RWPE2 (cell line): ENCODE measurements around the gene RASSF8.

Experiments
- ATAC-seq: fragments of 200-7000 bp; cut with Tn5 transposase; 3 replicates; pipeline ENCODE4 v1.9.1; 2021; ENCODE audit warnings: low read depth
- DNase-seq: peaks from one replicate; pipeline ENCODE4 v3.0.0-alpha.2; 2020; ENCODE audit warnings: low spot score
- H3K27ac ChIP-seq: fragments of 450-650 bp; 2 replicates; pipeline ENCODE4 v1.5.1; 2017; ENCODE audit warnings: mild to moderate bottlenecking; ENCODE audit not compliant: poor library complexity, severe bottlenecking
- H3K27me3 ChIP-seq: fragments of 250-450 bp; sonication (Bioruptor Pico); 2 replicates; pipeline ENCODE4 v1.5.1; 2021; ENCODE audit warnings: mild to moderate bottlenecking, moderate library complexity; ENCODE audit not compliant: insufficient read depth, poor library complexity, severe bottlenecking
- H3K36me3 ChIP-seq: fragments of 250-450 bp; sonication (Bioruptor Pico); 2 replicates; pipeline ENCODE4 v1.5.1; 2020; ENCODE audit warnings: low read depth, mild to moderate bottlenecking, moderate library complexity
- H3K4me1 ChIP-seq: fragments of 250-450 bp; sonication (Bioruptor Pico); 2 replicates; pipeline ENCODE4 v1.5.1; 2021; ENCODE audit warnings: mild to moderate bottlenecking, moderate library complexity; ENCODE audit not compliant: insufficient read depth, poor library complexity, severe bottlenecking
- H3K4me3 ChIP-seq: fragments of 250-450 bp; sonication (Bioruptor Pico); 2 replicates; pipeline ENCODE4 v1.5.1; 2021; ENCODE audit warnings: mild to moderate bottlenecking, moderate library complexity; ENCODE audit not compliant: severe bottlenecking
- H3K9me3 ChIP-seq: fragments of 250-450 bp; sonication (Bioruptor Pico); 2 replicates; pipeline ENCODE4 v1.5.1; 2021; ENCODE audit warnings: mild to moderate bottlenecking, moderate library complexity; ENCODE audit not compliant: severe bottlenecking
- TF ChIP-seq, protein P1 (sequence below): fragments of 450-650 bp; IDR thresholded peaks from one replicate; pipeline ENCODE4 v1.5.1; 2017; ENCODE audit warnings: mild to moderate bottlenecking, moderate library complexity; ENCODE audit not compliant: poor library complexity, severe bottlenecking

RASSF8 gene

DNA sequence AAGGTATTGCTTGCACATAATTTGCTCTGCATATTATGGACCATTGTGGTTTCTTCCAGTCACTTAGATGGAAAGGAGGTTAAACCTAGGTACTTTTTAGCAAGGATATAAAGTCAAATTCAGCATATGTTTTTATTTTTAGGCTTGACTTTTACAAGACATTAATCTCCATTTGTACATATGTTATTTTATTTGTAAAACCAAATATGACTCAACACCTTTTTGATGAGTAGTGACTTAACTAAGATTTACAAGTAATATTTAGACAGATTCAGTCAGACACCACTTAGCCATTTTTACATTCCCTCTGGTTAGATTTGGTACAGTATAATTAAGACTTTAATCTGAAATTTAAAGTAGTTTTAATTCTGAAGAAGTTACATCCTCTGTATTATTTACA is 111.3 kb downstream of the RASSF8 start:
- Histone ChIP-seq H3K27ac (no peak overlapping the region), H3K9me3 (no peaks in the 10 kb centered on the region), H3K4me3 (no peak overlapping the region), H3K4me1 (no peaks in the 10 kb centered on the region), H3K36me3 (no peaks in the 10 kb centered on the region), H3K27me3 (no peaks in the 10 kb centered on the region)
- ATAC-seq, result no peak
- no peak for DNase-seq
- TF ChIP-seq, protein P1, sequence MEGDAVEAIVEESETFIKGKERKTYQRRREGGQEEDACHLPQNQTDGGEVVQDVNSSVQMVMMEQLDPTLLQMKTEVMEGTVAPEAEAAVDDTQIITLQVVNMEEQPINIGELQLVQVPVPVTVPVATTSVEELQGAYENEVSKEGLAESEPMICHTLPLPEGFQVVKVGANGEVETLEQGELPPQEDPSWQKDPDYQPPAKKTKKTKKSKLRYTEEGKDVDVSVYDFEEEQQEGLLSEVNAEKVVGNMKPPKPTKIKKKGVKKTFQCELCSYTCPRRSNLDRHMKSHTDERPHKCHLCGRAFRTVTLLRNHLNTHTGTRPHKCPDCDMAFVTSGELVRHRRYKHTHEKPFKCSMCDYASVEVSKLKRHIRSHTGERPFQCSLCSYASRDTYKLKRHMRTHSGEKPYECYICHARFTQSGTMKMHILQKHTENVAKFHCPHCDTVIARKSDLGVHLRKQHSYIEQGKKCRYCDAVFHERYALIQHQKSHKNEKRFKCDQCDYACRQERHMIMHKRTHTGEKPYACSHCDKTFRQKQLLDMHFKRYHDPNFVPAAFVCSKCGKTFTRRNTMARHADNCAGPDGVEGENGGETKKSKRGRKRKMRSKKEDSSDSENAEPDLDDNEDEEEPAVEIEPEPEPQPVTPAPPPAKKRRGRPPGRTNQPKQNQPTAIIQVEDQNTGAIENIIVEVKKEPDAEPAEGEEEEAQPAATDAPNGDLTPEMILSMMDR, result no peak

DNA sequence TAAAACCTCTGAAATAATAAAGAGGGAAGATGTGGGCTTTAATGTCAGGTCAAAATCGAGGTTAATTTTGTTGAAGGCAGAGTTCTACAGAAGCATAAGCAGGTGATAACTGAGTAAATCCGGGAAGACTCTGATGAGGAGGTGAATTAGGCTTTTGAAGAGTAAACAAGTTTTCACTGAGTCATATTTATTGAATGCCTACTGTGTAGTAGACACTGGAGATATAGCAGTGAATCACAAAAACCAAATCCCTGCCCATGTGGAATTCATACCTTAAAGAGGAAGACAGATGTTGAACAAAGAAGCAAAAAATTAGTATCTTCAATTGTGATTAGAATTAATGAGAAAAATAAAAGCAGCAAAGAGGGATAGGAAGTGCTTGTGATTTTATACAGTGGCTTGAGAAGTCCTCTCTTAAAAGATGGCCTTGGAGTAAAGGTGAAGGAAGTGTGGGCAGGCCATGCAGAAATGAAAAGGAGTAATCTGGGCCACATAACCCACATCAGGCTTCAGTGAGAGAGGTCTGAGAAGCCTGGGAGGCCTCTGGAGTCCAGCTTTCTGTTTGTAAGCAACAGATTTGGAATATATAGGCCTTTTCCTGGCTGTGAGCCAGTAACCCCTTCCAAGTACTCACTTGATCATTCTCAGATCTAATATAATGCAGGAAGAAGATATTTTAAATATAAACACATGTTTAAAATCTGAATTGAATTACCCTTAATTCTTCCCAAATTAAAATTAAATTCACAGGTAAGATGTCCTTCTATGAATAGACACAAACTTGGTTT is 119.6 kb downstream of the RASSF8 start:
- Histone ChIP-seq H3K27me3 (no peaks in the 10 kb centered on the region), H3K9me3 (no peaks in the 10 kb centered on the region), H3K36me3 (no peaks in the 10 kb centered on the region), H3K27ac (no peak overlapping the region), H3K4me3 (no peak overlapping the region), H3K4me1 (no peaks in the 10 kb centered on the region)
- ATAC-seq (peak; percentile 67; the same call in 2 of the 3 replicates), DNase-seq (no peak)
- TF ChIP-seq, protein P1, result no peak

DNA sequence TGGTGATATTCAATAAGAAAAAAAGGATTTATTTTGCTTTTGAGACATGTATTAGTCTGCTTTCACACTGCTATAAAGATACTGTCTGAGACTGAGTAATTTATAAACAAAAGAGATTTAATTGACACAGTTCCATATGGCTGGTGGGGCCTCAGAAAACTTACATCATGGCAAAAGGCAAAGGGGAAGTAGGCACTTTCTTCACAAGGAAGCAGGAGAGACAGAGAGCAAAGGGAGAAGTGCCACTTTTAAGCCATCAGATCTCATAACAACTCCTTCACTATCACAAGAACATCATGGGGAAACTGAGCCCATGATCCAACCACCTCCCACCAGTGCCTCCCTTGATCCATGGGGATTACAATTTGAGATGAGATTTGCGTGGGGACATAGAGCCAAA is 122.4 kb downstream of the RASSF8 start:
- Histone ChIP-seq H3K27me3 (no peaks in the 10 kb centered on the region), H3K27ac (no peak overlapping the region), H3K36me3 (no peaks in the 10 kb centered on the region), H3K4me3 (no peak overlapping the region), H3K9me3 (no peaks in the 10 kb centered on the region), H3K4me1 (no peaks in the 10 kb centered on the region)
- DNase-seq, result no peak
- no peak for ATAC-seq
- TF ChIP-seq, protein P1, result no peak

DNA sequence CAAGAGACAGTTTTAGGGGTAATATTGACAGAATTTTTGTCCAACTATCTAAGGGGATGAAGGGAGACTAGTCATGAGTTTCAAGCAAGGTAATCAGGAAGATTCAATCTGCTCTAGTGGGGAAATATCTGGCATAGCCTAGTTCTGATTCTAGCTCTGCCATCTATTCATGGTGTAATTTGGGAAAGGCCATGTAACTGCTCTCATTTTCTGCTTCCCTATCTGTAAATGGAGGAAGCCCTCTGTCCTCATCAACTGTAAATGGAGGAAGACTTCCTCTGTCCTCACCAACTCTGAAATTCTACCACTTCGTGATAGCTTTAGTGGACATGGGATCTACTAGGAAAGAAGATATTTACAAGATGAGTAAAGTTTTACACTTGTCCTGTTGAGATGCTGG is 128.5 kb downstream of the RASSF8 start:
- Histone ChIP-seq H3K27ac (no peak overlapping the region), H3K4me1 (peaks cover 4% of the 10 kb centered on the region), H3K27me3 (no peaks in the 10 kb centered on the region), H3K4me3 (no peak overlapping the region), H3K36me3 (no peaks in the 10 kb centered on the region), H3K9me3 (no peaks in the 10 kb centered on the region)
- DNase-seq (no peak), ATAC-seq (no peak)
- TF ChIP-seq, protein P1, result no peak

DNA sequence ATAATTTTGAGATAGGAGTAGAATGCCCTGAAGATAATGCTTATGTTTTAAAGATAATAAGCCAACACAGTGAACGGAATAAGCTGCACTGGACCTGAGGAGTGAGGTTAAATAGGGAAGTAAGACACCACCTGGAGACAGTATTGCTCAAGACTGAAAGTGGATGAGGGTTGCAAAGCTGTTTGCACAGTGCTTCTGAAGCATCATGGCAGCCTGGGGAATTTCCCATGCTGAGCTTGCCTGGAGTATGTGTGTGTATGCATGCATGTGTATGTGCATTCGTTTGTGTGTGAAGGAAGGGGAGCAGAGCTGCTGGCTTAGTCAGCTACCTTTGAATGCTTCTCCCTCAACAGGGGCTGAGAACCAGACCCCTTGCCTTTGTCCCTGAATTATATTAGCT is 130.5 kb downstream of the RASSF8 start:
- Histone ChIP-seq H3K27ac (no peak overlapping the region), H3K4me1 (peaks cover 4% of the 10 kb centered on the region)

More for the DNA sequence above, 130.5 kb downstream of the RASSF8 start:
- Histone ChIP-seq H3K4me3 (no peak overlapping the region), H3K27me3 (no peaks in the 10 kb centered on the region), H3K36me3 (no peaks in the 10 kb centered on the region), H3K9me3 (no peaks in the 10 kb centered on the region)
- DNase-seq, result no peak
- TF ChIP-seq, protein P1, result no peak
- ATAC-seq, result no peak
